Activated effector memory CD4-positive, alpha-beta T cell treated with Interleukin-2 at 50 U/mL for 16 hours (primary cell): ENCODE data around the gene NKX2-3.

ENCODE experiments used
- DNase-seq: peaks from one replicate; pipeline ENCODE4 v3.0.0-alpha.2; 2020

Gene NKX2-3

GRCh38 chr10:99532687-99533495 is at the start of gene NKX2-3:
Gene NKX2-3, plus strand, starts transcription at chr10:99532942. Its CDS starts 190 bp downstream, at chr10:99533132.
- no peak for DNase-seq

- DNase-seq, result no peak
Observed at GRCh38 chr10:99484626-99485581, 47.8 kb upstream of the NKX2-3 start.

GRCh38 chr10:99487125-99487807 is 45.5 kb upstream of the NKX2-3 start:
- no peak for DNase-seq

GRCh38 chr10:99489271-99489670 is 43.5 kb upstream of the NKX2-3 start:
- DNase-seq, result no peak

- no peak for DNase-seq
Observed at GRCh38 chr10:99497343-99498025, 35.3 kb upstream of the NKX2-3 start.

GRCh38 chr10:99506416-99506815 is 26.3 kb upstream of the NKX2-3 start:
- no peak for DNase-seq

GRCh38 chr10:99507265-99507664 is 25.5 kb upstream of the NKX2-3 start:
- no peak for DNase-seq

GRCh38 chr10:99513061-99513460 is 19.7 kb upstream of the NKX2-3 start:
- no peak for DNase-seq

- no peak for DNase-seq
Observed at GRCh38 chr10:99519690-99520039, 13.1 kb upstream of the NKX2-3 start.

GRCh38 chr10:99520040-99520846 is 12.5 kb upstream of the NKX2-3 start:
- no peak for DNase-seq

- DNase-seq, result no peak
Observed at GRCh38 chr10:99520847-99521764, 11.6 kb upstream of the NKX2-3 start.

GRCh38 chr10:99521765-99522469 is 10.8 kb upstream of the NKX2-3 start:
- no peak for DNase-seq

- no peak for DNase-seq
Observed at GRCh38 chr10:99522470-99523250, 10.1 kb upstream of the NKX2-3 start.

GRCh38 chr10:99523251-99523773 is 9.4 kb upstream of the NKX2-3 start:
- no peak for DNase-seq

GRCh38 chr10:99524050-99524666 is 8.6 kb upstream of the NKX2-3 start:
- DNase-seq, result no peak

- DNase-seq, result no peak
Observed at GRCh38 chr10:99524736-99525380, 7.9 kb upstream of the NKX2-3 start.

GRCh38 chr10:99525897-99526296 is 6.8 kb upstream of the NKX2-3 start:
- DNase-seq, result no peak
